Fibroblast of skin of left biceps (primary cell): ENCODE data around the gene PCDHGB2.
"Not testable (repeated sequence)": the region's sequence is repeated elsewhere in the genome, so short reads cannot be mapped to it uniquely, and the experiment has no call there.

Source experiments
- DNase-seq, 2 experiments: peaks; one replicate each; pipeline ENCODE4 v3.0.0-alpha.2; 2013; ENCODE audit warnings: low read depth in 2 of 2

The PCDHGB2 gene

DNA sequence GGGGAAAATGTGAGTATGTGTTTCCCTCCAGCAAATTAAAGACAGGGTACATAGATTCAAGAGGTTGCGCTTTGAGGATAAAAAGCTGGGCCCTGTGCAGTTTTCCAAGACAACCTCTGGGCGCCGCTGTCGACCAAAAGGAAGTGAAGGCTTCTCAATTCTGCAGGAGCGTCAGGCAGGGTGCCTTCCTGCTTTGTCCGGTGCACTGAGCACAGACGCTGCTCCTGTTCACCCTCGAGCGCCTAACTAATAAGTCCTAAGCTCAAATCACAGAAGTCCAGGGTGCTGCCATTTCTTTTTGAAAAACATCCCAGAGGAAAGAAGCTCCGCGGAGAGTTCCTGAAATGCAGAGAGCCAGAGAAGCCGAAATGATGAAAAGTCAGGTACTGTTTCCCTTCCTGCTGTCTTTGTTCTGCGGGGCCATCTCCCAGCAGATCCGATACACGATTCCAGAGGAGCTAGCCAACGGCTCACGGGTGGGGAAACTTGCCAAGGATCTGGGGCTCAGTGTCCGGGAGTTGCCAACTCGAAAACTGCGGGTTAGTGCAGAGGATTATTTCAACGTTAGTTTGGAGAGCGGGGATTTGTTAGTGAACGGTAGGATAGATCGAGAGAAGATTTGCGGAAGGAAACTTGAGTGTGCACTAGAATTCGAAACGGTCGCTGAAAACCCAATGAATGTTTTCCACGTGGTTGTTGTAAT, 9.7 kb upstream of the PCDHGB2 start, which contains the start of gene PCDHGB1:
PCDHGB1 (plus strand) TSS at position 183 of the 703 bp plus-strand sequence; CDS start at position 345, 162 bp downstream.
- DNase-seq: no peak

DNA sequence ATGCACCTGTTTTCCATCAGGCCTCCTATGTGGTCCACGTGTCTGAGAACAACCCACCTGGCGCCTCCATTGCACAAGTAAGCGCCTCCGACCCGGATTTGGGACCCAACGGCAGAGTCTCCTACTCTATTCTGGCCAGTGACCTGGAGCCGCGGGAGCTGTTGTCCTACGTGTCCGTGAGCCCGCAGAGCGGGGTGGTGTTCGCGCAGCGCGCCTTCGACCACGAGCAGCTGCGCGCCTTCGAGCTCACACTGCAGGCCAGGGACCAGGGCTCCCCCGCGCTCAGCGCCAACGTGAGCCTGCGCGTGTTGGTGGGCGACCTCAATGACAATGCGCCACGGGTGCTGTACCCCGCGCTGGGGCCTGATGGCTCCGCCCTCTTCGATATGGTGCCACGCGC, 8.2 kb upstream of the PCDHGB2 start:
- DNase-seq: no peak

DNA sequence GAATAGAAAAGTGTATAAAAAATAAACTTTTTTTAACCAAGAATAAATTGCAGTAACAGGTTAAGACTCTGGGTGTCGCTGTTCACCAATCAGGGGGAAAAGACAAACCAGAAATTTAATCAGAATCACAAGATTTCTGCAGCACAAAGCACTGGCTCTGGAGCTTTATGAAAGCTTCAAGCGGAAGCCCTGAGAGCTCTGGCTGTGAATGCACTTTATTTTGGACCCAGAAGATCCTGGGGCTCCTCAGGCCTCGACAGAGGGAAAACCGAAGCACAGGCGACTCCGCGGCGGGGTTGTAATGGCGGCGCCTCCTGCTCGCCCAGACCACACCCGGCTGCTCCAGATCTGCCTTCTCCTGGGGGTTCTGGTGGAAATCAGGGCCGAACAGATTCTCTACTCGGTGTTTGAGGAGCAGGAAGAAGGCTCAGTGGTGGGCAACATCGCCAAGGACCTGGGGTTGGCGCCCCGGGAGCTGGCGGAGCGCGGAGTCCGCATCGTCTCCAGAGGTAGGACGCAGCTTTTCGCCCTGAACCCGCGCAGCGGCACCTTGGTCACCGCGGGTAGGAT, 4.8 kb upstream of the PCDHGB2 start, which contains the start of gene PCDHGA4:
PCDHGA4 (plus strand) TSS at position 122 of the 570 bp plus-strand sequence; CDS start at position 209, 87 bp downstream.
- DNase-seq: no peak

DNA sequence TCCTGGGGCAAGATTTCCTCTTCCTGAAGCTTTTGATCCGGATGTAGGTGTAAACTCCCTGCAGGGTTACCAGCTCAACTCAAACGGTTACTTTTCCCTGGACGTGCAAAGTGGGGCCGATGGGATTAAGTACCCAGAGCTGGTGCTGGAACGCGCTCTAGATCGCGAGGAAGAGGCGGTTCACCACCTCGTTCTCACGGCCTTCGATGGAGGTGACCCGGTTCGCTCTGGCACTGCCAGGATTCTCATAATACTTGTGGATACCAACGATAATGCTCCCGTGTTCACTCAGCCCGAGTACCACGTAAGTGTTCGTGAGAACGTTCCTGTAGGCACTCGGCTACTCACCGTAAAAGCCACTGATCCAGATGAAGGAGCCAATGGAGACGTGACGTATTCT, 4.2 kb upstream of the PCDHGB2 start:
- DNase-seq: no peak

DNA sequence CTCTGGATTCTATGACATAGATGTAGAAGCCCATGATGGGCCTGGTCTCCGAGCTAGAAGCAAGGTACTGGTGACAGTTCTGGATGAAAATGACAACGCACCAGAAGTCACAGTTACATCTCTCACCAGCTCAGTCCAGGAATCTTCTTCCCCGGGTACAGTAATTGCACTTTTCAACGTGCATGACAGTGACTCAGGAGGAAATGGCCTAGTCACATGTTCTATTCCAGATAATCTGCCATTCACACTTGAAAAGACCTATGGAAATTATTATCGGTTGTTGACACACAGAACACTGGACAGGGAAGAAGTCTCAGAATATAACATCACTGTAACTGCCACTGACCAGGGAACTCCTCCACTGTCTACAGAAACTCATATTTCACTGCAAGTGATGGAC, 3.7 kb upstream of the PCDHGB2 start:
- DNase-seq: no peak

DNA sequence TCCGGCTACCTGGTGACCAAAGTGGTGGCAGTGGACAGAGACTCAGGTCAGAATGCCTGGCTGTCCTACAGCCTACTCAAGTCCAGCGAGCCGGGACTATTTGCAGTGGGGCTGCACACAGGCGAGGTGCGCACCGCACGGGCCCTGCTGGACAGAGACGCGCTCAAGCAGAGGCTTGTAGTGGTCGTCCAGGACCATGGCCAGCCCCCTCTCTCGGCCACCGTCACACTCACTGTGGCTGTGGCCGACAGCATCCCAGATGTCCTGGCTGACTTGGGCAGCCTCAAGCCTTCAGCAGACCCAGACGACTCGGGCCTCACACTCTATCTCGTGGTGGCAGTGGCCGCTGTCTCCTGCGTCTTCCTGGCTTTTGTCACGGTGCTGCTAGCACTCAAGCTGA, 2.8 kb upstream of the PCDHGB2 start:
- DNase-seq: no peak

DNA sequence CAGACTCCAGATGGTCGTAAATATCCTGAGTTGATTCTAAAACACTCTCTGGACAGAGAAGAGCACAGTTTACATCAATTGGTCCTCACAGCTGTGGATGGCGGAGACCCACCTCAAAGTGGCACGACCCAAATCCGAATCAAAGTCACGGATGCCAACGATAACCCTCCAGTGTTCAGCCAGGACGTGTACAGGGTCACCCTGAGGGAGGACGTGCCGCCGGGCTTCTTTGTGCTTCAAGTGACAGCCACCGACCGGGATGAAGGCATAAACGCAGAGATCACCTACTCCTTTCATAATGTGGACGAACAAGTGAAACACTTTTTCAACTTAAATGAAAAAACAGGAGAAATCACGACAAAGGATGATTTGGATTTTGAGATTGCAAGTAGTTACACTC, 891 bp downstream of the PCDHGB2 start:
- no peak for DNase-seq

DNA sequence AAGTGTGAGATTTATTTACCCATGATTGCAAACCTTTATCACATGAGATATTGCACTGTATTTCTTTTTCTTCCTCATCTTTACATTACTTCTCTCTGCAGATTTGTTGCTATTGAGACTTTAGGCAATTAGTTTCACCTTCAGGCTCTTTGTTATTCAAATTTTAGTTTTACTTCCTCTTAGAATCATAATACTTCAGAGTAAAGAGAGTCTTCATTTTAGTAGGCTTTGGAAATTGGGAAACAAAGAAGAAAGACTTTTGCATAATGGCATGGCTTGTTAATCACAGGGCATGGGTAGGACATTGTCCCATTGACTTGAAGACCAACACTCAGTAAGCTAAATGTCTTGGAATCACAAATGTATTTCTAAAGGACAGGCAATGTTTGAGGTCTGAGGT, 2.9 kb downstream of the PCDHGB2 start:
- DNase-seq: no peak

DNA sequence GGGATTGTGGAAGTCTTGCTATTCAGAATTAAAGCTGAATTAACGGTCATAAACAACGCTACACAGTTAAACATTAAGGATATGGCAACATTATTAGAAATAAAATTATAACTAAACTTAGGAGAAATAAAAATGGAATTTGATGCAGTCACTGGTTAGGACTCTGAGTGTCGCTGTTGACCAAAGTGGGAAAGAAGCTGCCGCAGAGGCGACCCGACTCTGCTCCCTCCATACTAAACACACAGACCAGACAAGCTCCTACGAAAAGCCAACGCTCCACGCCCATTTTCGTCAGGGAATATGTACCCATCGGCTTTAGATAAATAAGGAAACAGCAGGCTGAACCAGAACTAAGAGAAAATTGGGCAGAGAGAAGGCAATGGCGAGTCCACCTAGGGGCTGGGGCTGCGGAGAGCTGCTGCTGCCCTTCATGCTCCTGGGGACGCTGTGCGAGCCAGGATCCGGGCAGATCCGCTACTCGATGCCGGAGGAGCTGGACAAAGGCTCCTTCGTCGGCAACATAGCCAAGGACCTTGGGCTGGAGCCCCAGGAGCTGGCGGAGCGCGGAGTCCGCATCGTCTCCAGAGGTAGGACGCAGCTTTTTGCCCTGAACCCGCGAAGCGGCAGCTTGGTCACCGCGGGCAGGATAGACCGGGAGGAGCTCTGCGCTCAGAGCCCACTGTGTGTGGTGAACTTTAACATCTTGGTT, 4.3 kb downstream of the PCDHGB2 start, which contains the start of gene PCDHGA5:
PCDHGA5 (plus strand) TSS at position 211 of the 709 bp plus-strand sequence; CDS start at position 380, 169 bp downstream.
- no peak for DNase-seq

DNA sequence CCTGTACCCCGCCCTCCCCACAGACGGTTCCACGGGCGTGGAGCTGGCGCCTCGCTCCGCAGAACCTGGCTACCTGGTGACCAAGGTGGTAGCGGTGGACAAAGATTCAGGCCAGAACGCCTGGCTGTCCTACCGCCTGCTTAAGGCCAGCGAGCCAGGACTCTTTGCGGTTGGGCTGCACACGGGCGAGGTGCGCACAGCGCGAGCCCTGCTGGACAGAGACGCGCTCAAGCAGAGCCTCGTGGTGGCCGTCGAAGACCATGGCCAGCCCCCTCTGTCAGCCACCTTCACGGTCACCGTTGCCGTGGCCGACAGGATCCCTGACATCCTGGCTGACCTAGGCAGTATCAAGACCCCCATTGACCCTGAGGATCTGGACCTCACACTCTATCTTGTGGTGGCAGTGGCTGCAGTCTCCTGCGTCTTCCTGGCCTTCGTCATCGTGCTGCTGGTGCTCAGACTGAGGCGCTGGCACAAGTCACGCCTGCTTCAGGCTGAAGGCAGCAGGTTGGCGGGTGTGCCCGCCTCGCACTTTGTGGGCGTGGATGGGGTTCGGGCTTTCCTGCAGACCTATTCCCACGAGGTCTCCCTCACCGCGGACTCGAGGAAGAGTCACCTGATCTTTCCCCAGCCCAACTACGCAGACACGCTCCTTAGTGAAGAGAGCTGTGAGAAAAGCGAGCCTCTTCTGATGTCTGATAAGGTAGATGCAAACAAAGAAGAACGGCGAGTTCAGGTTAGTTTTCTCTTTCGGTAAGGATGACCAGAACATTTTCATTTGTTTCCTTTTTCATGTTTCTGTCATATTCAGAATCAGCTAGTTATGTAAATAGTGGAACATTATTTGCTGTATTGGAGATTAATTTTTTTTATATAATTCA, 6.5 kb downstream of the PCDHGB2 start:
- no peak for DNase-seq

DNA sequence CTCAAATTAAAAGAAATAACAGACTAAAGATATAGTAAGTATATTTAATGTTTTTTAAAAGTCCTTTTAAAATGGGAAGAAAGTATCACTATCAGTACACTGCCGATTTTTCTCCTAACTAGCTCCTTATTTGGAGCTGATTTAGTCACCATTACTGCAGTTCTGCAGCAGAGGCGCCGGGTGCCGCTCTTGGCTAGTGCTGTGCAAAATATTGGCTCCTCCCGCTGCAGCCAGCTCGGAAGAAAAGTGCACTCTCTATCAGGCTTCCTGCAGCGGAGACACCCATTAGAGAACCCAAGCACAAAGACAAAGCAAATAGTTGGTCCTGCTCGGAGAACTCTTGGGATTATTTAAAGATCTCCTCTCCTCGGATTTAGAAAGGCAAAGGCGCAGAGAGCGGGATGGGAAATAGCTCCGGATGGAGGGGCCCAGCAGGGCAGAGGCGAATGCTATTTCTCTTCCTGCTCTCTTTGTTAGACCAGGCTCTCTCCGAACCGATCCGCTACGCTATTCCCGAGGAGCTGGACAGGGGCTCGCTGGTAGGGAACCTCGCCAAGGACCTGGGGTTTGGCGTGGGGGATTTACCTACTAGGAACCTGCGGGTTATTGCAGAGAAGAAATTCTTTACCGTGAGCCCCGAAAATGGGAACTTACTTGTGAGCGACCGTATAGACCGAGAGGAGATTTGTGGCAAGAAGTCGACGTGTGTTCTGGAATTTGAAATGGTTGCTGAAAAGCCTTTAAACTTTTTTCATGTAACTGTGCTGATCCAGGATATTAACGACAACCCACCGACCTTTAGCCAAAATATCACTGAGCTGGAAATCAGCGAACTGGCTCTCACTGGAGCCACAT, 10.4 kb downstream of the PCDHGB2 start, which contains the start of gene PCDHGB3:
PCDHGB3 (plus strand) TSS at position 249 of the 855 bp plus-strand sequence; CDS start at position 402, 153 bp downstream.
- DNase-seq: no peak

DNA sequence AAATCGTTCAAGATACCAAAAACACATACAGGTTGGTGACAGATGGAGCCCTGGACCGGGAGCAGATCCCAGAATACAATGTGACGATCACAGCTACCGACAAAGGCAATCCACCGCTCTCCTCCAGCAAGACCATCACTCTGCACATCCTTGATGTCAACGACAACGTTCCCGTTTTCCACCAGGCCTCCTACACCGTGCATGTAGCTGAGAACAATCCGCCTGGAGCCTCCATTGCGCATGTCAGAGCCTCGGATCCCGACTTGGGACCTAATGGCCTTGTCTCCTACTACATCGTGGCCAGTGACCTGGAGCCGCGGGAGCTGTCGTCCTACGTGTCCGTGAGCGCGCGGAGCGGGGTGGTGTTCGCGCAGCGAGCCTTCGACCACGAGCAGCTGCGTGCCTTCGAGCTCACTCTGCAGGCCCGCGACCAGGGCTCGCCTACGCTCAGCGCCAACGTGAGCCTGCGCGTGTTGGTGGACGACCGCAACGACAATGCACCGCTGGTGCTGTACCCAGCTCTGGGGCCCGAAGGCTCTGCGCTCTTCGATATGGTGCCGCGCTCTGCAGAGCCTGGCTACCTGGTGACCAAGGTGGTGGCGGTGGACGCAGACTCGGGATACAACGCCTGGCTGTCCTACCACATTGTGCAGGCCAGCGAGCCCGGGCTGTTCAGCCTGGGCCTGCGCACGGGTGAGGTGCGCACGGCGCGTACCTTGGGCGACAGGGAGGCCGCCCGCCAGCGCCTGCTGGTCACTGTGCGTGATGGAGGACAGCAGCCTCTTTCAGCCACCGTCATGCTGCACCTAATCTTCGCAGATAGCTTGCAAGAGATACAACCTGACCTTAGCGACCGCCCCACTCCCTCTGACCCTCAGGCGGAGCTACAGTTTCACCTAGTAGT, 12.0 kb downstream of the PCDHGB2 start:
- DNase-seq: no peak

DNA sequence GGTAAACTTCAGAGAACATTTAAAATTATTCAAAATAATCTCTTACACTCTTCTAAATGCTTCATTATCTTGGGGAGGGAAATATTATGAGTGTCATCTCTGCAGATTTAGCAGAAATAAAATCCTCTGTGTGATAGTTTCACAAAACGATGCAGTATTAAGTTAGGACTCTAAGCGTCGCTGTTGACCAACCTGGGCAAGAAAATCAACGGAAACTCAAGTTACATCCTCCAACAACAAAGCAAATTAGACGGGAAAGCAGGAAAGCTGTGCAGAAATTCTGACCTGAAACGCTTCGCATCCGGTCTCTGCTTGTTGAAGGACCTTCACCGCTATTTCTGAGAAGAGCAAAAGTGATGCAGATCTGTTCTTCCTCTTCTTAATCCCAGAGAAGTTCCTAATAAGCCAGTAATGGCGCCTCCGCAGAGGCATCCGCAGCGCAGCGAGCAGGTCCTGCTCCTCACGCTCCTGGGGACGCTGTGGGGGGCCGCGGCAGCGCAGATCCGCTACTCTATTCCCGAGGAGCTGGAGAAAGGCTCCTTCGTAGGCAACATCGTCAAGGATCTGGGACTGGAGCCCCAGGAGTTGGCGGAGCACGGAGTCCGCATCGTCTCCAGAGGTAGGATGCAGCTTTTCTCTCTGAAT, 14.0 kb downstream of the PCDHGB2 start, which contains the start of gene PCDHGA6:
PCDHGA6 (plus strand) TSS at position 219 of the 645 bp plus-strand sequence; CDS start at position 412, 193 bp downstream.
- DNase-seq: no peak

DNA sequence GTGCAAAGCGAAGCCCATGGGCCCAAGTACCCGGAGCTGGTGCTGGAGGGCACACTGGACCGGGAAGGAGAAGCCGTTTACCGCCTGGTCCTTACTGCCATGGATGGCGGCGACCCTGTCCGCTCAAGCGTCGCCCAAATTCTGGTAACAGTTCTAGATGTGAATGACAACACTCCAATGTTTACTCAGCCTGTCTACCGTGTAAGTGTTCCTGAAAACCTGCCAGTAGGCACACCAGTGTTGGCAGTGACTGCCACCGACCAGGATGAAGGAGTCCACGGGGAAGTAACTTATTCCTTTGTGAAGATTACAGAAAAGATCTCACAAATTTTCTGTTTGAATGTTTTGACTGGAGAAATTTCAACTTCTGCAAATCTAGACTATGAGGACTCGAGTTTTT, 14.8 kb downstream of the PCDHGB2 start:
- DNase-seq: no peak

DNA sequence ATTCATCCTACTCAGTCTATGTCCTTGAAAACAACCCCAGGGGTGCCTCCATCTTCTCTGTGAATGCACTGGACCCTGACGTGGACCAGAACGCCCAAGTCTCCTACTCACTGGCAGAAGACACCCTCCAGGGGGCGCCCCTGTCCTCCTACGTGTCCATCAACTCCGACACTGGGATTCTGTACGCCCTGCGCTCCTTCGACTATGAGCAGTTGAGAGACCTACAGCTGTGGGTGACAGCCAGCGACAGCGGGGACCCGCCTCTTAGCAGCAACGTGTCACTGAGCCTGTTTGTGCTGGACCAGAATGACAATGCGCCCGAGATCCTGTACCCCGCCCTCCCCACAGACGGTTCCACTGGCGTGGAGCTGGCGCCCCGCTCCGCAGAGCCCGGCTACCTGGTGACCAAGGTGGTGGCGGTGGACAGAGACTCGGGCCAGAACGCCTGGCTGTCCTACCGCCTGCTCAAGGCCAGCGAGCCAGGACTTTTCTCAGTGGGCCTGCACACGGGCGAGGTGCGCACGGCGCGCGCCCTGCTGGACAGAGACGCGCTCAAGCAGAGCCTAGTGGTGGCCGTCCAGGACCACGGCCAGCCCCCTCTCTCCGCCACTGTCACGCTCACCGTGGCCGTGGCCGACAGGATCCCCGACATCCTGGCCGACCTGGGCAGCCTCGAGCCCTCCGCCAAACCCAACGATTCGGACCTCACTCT, 15.8 kb downstream of the PCDHGB2 start:
- not testable (repeated sequence) for DNase-seq

DNA sequence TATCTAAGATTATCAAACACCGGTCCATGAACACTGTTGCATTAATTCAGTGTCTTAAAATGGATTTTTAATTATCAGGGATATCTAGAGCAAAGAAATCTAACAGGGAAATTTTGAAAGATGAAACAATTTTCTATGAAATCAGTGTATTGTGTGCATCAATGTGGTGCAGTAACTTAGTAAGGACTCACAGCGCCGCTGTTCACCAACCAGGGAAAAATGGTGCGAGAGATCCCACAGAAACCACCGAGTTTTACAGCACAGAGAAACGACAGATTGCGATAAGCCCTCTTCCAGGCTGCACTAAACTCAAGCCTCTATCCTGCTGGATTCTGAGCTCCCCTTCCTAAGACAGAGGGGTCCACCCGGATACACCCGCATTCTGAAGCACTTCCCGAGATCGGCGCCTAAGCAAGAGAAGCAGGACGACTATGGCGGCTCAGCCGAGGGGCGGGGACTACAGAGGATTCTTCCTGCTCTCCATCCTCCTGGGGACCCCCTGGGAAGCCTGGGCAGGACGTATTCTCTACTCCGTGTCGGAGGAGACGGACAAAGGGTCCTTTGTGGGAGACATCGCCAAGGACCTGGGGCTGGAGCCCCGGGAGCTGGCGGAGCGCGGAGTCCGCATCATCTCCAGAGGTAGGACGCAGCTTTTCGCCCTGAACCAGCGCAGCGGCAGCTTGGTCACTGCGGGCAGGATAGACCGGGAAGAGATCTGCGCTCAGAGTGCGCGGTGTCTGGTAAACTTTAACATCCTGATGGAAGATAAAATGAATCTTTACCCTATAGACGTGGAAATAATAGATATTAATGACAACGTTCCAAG, 22.9 kb downstream of the PCDHGB2 start, which contains the start of gene PCDHGA7:
PCDHGA7 (plus strand) TSS at position 274 of the 826 bp plus-strand sequence; CDS start at position 432, 158 bp downstream.
- no peak for DNase-seq

DNA sequence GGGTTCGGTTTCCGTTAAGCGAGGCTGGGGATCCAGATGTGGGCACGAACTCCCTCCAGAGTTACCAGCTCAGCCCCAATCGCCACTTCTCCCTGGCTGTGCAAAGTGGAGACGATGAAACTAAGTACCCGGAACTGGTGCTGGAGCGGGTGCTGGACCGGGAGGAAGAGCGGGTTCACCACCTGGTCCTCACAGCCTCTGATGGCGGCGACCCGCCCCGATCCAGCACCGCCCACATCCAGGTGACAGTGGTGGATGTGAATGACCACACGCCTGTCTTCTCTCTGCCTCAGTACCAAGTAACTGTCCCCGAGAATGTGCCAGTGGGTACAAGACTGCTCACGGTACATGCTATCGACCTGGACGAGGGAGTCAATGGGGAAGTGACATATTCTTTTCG, 23.6 kb downstream of the PCDHGB2 start:
- DNase-seq: no peak
